Fibroblast of lung (primary cell): ENCODE results near the gene PECR. TPM values are rescaled to one million over a fixed set of nuclear protein-coding genes. Genes with fewer than 3 reads are reported as not detected.

Experiments
- DNase-seq, 2 donors: peaks; one replicate each; pipeline versions ENCODE4 v3.0.0 to v3.0.0-alpha.2; 2010; ENCODE audit warnings: low read depth in 2 of 2
- H2AFZ ChIP-seq: 2 replicates; pipeline ENCODE4 v1.5.1; 2012; ENCODE audit warnings: low read length, control low read depth, inconsistent platforms
- H3K27ac ChIP-seq: 2 replicates; pipeline ENCODE4 v1.5.1; 2011; ENCODE audit warnings: low read length, control low read depth; ENCODE audit not compliant: insufficient read depth
- H3K27me3 ChIP-seq: 2 replicates; pipeline ENCODE4 v1.5.1; 2011; ENCODE audit warnings: mild to moderate bottlenecking, low read length; ENCODE audit not compliant: control insufficient read depth, insufficient read depth
- H3K36me3 ChIP-seq: 2 replicates; pipeline ENCODE4 v1.5.1; 2011; ENCODE audit warnings: low read length; ENCODE audit not compliant: control insufficient read depth, insufficient read depth
- H3K4me1 ChIP-seq: 2 replicates; pipeline ENCODE4 v1.5.1; 2011; ENCODE audit warnings: low read length; ENCODE audit not compliant: control insufficient read depth, insufficient read depth; ENCODE audit errors: extremely low read depth
- H3K4me2 ChIP-seq: 2 replicates; pipeline ENCODE4 v1.5.1; 2011; ENCODE audit warnings: low read length, control low read depth; ENCODE audit not compliant: insufficient read depth; ENCODE audit errors: extremely low read depth
- H3K4me3 ChIP-seq, 4 experiments: fragments of 200-600 bp in 1 of 4; sonication (generic) in 1 of 4; replicated peaks in 1 of 4; 2 replicates each; pipeline ENCODE4 v1.5.1; 2011 to 2016; ENCODE audit warnings: low read length in 4 of 4, low read depth in 3 of 4, mild to moderate bottlenecking in 3 of 4, control low read depth in 2 of 4, inconsistent platforms in 1 of 4, mixed read lengths in 1 of 4; ENCODE audit not compliant: insufficient read depth in 1 of 4; ENCODE audit errors: control extremely low read depth in 1 of 4
- H3K79me2 ChIP-seq: 2 replicates; pipeline ENCODE4 v1.5.1; 2012; ENCODE audit warnings: mild to moderate bottlenecking, low read length, inconsistent platforms; ENCODE audit not compliant: control insufficient read depth, insufficient read depth
- H3K9ac ChIP-seq: 2 replicates; pipeline ENCODE4 v1.5.1; 2011; ENCODE audit warnings: mild to moderate bottlenecking, low read length, control low read depth; ENCODE audit not compliant: insufficient read depth
- H3K9me3 ChIP-seq: 2 replicates; pipeline ENCODE4 v1.5.1; 2012; ENCODE audit warnings: low read depth, low read length; ENCODE audit not compliant: control insufficient read depth, insufficient read depth
- H4K20me1 ChIP-seq: 2 replicates; pipeline ENCODE4 v1.5.1; 2011; ENCODE audit warnings: low read length; ENCODE audit not compliant: control insufficient read depth, insufficient read depth; ENCODE audit errors: extremely low read depth
- CTCF ChIP-seq, 2 donors: IDR thresholded peaks in 1 of 2; conservative IDR thresholded peaks in 1 of 2; 1 replicate in 1 of 2; 2 replicates in 1 of 2; pipeline ENCODE4 v1.5.1; 2011 to 2012; ENCODE audit warnings: low read length in 2 of 2, control low read depth in 1 of 2, inconsistent platforms in 1 of 2, low read depth in 1 of 2, mild to moderate bottlenecking in 1 of 2
- EZH2 ChIP-seq: IDR thresholded peaks from 2 replicates; pipeline ENCODE4 v1.5.1; 2012; ENCODE audit warnings: low read length, control low read depth, mild to moderate bottlenecking; ENCODE audit errors: missing control alignments
- polyA plus RNA-seq, 2 donors: library from polyadenylated mRNA; depleted of rRNA in 1 of 2; stranded (reverse) in 1 of 2; unstranded in 1 of 2; fragments of >200 nt; gene quantifications; 2 replicates each; pipeline ENCODE4 v1.2.1, GENCODE V29; 2011 to 2012; ENCODE audit warnings: missing spikeins in 1 of 2
- total RNA-seq: library from RNA; depleted of rRNA; stranded (reverse); fragments of >200 nt; gene quantifications from 2 replicates; pipeline ENCODE4 v1.2.1, GENCODE V29; 2014

PECR gene
- total and polyA plus RNA-seq, 2 donors (not counting 1 experiment from before 2014, with no cell fraction given): 11.7 to 19.3 TPM

- Histone ChIP-seq H3K27me3 (no peaks in the 10 kb centered on the region), H4K20me1 (no peaks in the 10 kb centered on the region), H3K4me1 (no peaks in the 10 kb centered on the region), H3K9ac (no peak overlapping the region), H3K4me3 (no peak overlapping the region), H3K4me2 (no peak overlapping the region), H3K79me2 (no peaks in the 10 kb centered on the region), H3K9me3 (no peaks in the 10 kb centered on the region), H3K36me3 (no peaks in the 10 kb centered on the region), H3K27ac (no peak overlapping the region), H2AFZ (no peak overlapping the region)
- TF ChIP-seq CTCF (conservative IDR thresholded peaks at IDR 0.05 in 1 of 2, IDR thresholded peaks at IDR 0.05 in 1 of 2; ENCODE audit: low read depth in 1 of 2, low read length in 2 of 2) (no peak), EZH2 (no peak)
- peak in 1 of 2 donors; percentile 68 for DNase-seq
Observed at GRCh38 chr2:216090369-216090786, 8.8 kb upstream of the PECR start.

DNA sequence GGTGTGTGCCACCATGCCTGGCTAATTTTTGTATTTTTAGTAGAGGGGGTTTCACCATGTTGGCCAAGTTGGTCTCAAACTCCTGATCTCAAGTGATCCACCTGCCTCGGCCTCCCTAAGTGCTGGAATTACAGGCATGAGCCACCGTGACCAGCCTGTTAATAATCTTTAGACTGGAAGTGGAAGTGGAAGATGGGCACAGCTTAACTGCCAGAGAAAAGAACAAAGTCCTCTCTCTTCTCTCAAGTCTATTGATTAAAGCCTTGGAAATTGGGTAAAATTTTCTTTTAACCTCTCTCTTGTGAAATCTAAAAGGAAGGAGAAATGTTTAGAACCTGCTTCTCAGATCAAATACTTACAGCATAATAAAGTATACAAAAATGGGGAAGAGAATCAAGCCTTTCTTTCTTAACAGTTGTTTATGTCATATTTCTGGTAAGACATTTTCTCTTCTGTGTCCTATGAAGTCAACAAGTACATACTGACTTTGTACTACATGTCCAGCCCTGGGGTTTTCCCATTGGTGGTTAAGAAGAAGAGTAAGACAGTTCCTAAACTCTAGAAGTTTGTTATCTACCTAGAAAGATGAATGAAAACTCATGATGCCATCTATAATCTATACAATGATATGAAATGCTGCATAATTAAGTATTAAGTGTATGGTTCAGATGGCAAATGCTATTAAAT, 4.7 kb upstream of the PECR start:
- DNase-seq: no peak
- no peaks in the 10 kb centered on the region for H3K27me3 ChIP-seq
- H4K20me1 ChIP-seq: no peaks in the 10 kb centered on the region
- no peak overlapping the region for H3K4me3 ChIP-seq
- H3K27ac ChIP-seq: no peak overlapping the region
- no peak overlapping the region for H2AFZ ChIP-seq
- H3K4me2 ChIP-seq: no peak overlapping the region
- H3K36me3 ChIP-seq: no peaks in the 10 kb centered on the region
- H3K79me2 ChIP-seq: no peaks in the 10 kb centered on the region
- H3K9ac ChIP-seq: no peak overlapping the region
- TF ChIP-seq CTCF (conservative IDR thresholded peaks at IDR 0.05 in 1 of 2, IDR thresholded peaks at IDR 0.05 in 1 of 2; ENCODE audit: low read depth in 1 of 2, low read length in 2 of 2) (no peak), EZH2 (no peak)
- H3K4me1 ChIP-seq: no peaks in the 10 kb centered on the region
- no peaks in the 10 kb centered on the region for H3K9me3 ChIP-seq

DNA sequence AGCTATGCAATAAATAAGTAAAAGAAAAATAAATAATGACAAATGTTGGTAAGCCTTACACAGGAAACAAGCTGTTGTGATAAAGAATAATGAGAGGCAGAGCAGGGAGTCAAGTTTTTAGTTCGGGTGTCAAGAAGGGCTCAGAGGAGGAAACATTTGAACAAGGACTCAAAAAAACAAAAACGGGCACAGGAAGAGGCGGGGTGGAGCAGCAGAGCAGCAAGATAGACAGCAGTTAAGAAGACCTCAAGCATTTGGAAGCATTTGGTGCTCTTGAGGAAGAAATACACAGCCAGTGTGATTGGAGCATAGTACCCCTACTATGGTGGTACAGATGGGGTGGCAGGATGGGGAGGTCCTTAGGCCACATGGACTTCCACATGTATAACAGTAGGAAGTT, 2.9 kb upstream of the PECR start:
- Histone ChIP-seq H4K20me1 (no peaks in the 10 kb centered on the region), H3K4me2 (no peak overlapping the region), H3K9ac (no peak overlapping the region), H3K9me3 (no peaks in the 10 kb centered on the region), H3K79me2 (no peaks in the 10 kb centered on the region), H3K36me3 (no peaks in the 10 kb centered on the region), H3K27me3 (no peaks in the 10 kb centered on the region), H2AFZ (no peak overlapping the region), H3K4me3 (no peak overlapping the region), H3K27ac (no peak overlapping the region), H3K4me1 (no peaks in the 10 kb centered on the region)
- peak in 1 of 2 donors; percentile 16 for DNase-seq
- TF ChIP-seq EZH2: no peak
- TF ChIP-seq CTCF (conservative IDR thresholded peaks at IDR 0.05 in 1 of 2, IDR thresholded peaks at IDR 0.05 in 1 of 2; ENCODE audit: low read depth in 1 of 2, low read length in 2 of 2): no peak
